GM15510 (cell line): ENCODE measurements around the gene NRXN3.

Source experiments
- POLR2A ChIP-seq: IDR thresholded peaks from 3 replicates; pipeline ENCODE4 v1.6.1; 2011; ENCODE audit warnings: borderline replicate concordance; ENCODE audit not compliant: insufficient read length; ENCODE audit errors: extremely low read depth

NRXN3 gene

GRCh38 chr14:79405512-79405910, 1235.3 kb downstream of the NRXN3 start:
- TF ChIP-seq POLR2A, result no peak

- no peak for TF ChIP-seq POLR2A
Measured at GRCh38 chr14:79407572-79407971, 1237.4 kb downstream of the NRXN3 start.

- TF ChIP-seq POLR2A, result no peak
Measured at GRCh38 chr14:79408696-79409095, 1238.5 kb downstream of the NRXN3 start.

GRCh38 chr14:79411403-79412174, 1241.4 kb downstream of the NRXN3 start:
- TF ChIP-seq POLR2A, result no peak

GRCh38 chr14:79412822-79413221, 1242.6 kb downstream of the NRXN3 start:
- no peak for TF ChIP-seq POLR2A

GRCh38 chr14:79413734-79414428, 1243.7 kb downstream of the NRXN3 start:
- no peak for TF ChIP-seq POLR2A

GRCh38 chr14:79415726-79416125, 1245.6 kb downstream of the NRXN3 start:
- no peak for TF ChIP-seq POLR2A

GRCh38 chr14:79417961-79418360, 1247.8 kb downstream of the NRXN3 start:
- TF ChIP-seq POLR2A, result no peak

- TF ChIP-seq POLR2A, result no peak
Measured at GRCh38 chr14:79418649-79419415, 1248.7 kb downstream of the NRXN3 start.

- no peak for TF ChIP-seq POLR2A
Measured at GRCh38 chr14:79419571-79420327, 1249.6 kb downstream of the NRXN3 start.

GRCh38 chr14:79420725-79421124, 1250.6 kb downstream of the NRXN3 start:
- TF ChIP-seq POLR2A, result no peak

GRCh38 chr14:79421811-79422210, 1251.6 kb downstream of the NRXN3 start:
- no peak for TF ChIP-seq POLR2A

- no peak for TF ChIP-seq POLR2A
Measured at GRCh38 chr14:79424462-79424861, 1254.3 kb downstream of the NRXN3 start.

GRCh38 chr14:79426103-79426755, 1256.1 kb downstream of the NRXN3 start:
- no peak for TF ChIP-seq POLR2A
